Measurements from ENCODE around the gene DNAJC18.

Gene DNAJC18

DNA sequence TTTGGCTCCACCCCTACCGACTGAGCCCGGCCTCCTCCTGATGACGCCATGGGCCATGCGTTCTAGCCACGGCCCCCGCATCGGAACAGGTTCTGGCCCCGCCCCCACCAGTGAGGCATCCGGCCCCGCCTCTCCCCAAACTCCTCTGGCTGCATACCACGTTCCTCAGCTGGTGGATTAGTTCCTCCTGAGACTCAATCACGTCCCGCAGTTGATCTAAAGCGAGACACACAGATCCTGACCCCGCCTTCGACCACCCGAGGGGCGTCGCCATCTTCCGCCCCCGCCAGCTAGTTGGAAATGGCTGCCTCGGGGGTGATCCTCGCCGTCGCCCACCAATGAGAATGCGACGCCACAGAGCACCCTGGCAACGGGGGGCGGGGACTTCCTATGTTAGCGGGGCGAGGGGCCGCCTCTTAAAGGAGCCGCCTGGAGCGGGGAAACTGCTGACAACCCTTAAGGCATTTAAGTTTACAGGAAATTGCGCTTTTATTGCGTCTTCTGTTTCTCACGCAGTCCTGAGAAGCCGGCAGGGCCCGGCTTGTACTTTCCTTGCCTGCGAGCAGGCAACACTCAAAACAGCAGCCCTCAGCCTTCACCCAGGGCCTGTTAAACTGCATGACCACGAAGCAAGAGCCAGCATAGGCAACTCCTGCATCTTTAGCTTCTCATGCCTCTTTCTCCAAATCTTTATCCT lies 35.4 kb downstream of the DNAJC18 start, which contains the start of gene SPATA24:
Gene SPATA24, minus strand, starts transcription at position 303 of the 697 bp plus-strand sequence. Its CDS starts 29 bp downstream, at position 274.
- peak; percentile 96 for DNase-seq (ENCODE audit: low read depth)

DNA sequence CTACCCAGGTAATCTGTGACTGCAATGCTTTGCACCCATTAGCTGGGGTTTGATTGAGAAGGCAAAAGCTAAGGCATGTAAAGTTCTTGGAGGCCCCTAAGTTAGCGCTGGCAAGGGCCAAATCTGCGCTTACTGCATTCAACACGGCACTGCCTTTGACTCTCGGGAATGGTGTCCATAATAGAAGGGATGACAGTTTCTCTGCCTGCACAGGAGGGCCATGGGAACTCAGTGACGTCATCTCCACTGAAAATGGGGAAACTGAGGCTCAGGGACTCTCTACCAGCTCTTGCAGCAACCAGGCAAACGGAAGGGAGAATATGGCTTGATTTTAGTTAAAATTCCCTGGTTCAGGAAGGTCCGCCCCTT lies 35.9 kb downstream of the DNAJC18 start:
- no peak for DNase-seq (ENCODE audit: low read depth)

DNA sequence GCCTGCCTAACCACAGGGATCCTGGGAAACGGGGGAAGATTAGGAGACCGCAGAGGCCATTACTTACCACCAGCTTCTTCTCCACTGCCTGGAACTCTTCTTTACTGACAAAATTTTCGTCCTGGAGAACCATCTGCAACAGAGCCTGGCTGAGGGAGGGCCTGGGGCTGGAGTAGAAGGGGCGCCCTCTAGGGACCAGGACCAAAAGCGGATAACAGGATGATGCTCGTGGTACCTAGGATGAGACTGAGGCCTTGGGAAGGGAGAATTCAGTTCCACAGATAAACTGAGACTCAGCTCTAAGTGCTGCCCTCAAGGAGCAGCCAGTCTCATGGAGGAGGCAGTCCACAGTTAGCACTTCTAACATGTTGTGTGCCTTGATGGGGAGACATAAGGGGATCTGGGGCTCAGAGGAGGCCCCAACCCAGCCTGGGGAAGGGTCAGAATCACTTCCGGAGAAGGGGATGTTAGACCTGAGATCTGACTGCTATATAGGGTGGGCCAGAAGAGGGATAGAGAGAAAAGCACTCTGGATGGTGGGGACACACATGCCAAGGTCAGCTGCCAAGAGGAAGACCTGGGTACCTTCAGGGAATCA lies 36.7 kb downstream of the DNAJC18 start:
- no peak for DNase-seq (ENCODE audit: low read depth)

DNA sequence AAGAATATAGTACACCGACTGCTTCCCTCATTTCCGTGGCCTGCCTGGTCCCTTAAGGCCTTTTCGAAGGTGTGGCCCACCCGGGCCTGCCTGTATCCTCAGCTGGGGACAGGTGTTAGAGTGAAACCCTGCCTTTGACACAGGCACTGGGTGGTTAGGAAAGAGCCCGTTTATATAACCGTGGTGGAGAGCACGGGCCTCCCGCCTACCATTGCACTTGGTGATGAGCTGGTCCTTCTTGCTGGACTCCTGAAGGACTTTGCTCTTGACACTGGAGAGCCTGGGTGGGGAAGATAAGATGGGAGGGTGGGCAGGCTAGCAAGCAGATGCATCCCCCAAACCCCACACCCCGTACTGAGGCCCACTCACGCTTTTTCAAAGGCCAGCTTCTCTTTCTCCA lies 37.8 kb downstream of the DNAJC18 start:
- DNase-seq (ENCODE audit: low read depth), result no peak

DNA sequence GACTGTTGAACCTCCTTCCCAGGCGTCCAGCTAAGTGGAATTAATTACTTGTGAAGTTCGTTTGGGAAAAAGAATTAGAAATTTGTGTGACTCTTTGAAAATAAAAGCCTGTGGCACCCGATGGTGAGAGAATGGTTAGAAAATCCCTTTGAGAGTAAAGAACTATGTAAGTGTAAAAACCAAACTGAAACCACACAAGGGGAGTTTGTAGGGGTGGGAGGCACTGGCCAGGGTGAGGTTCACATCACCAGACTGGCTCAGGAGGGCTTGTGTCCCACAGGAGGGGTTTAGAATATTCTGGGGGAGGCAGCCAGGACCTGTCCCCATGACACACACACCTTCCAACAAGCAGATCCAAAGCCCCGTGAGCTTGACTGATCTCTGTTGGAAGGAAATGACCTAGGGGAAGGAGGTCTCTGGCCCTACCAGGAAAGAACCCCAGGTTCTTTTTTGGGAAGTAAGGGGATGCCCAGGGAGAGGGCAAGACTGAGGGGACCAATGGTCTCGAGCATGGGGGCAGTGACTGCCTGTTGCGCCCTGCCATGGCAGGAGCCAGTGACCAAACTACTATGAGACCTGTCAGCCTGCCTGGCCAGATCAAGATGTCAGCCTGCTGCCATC lies 39.7 kb downstream of the DNAJC18 start:
- DNase-seq (ENCODE audit: low read depth), result no peak

DNA sequence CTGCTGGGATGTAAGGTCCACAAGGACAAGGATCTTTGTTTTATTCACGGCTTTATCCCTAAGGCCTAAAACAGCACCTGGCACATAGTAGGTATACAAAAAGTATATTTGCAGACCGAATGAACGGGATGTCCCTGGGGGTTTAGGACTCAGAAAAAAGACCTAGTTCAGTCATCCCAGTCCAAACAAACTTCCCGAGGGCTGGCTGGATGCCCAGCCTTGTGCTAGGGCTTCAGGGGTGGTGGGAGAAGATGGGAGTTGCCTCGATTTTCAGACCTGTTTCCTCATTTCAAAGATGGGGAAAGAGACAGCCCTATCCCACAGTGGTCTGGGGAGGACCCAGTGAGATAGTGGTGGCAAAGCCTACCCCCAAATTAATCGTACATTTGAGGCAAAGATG lies 41.4 kb downstream of the DNAJC18 start:
- no peak for DNase-seq (ENCODE audit: low read depth)

DNA sequence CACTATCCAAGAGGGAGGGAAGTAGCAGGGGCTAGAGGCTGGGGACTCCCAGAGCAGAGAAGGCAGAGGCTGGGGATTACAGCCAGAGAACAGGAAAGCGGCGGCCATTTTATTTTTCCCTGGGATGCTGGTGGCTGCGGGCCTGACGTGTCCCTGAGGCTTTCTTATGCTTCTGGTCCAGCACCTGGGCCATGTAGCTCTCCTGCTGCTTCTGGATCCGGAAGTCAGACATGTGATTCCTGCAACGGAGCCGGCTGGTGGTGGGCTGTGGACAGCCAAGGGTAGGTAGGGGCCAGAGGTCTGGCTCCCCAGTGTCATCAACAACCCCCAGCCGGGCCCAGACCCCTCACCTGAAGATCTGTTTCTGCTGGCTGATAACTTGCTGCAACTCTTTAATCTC lies 42.6 kb downstream of the DNAJC18 start:
- no peak for DNase-seq (ENCODE audit: low read depth)

DNA sequence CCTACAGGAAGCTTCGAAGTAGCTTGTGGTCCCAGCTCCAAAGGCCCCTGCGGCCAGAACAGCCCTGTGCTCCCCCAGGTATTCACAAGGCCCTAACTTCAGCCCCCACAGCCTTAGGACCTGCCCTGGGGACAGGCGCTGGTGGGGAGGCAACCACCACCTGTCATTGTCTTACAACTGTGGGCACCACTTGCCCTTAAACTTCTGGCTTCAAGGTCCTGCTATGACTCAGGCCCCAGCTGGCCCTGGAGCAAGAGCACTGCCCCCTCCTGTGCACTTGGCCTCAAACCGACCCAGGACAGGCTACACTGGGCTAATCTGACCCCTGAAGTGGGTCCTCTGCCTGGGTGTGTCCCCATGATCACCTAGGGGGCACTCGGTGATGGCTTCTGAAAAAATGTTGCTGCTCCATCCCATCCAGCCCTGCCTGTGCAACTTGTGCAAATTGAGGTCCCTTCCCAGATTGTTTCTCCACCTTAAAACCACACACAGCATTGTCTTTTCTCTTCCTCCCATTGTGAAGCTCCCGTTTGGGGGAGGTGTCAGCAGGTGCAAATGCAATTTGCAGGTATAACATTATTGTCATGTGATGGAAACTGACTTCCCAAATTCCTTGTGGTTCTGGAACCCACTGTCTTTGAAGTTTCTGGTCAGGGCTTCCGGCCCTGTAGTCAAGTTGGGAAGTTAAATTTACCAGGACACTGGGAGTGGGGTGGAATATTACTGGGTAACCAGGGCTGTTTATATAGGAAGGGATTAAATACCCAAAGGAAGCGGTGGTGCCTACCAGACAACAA lies 43.3 kb downstream of the DNAJC18 start:
- DNase-seq (ENCODE audit: low read depth), result no peak

DNA sequence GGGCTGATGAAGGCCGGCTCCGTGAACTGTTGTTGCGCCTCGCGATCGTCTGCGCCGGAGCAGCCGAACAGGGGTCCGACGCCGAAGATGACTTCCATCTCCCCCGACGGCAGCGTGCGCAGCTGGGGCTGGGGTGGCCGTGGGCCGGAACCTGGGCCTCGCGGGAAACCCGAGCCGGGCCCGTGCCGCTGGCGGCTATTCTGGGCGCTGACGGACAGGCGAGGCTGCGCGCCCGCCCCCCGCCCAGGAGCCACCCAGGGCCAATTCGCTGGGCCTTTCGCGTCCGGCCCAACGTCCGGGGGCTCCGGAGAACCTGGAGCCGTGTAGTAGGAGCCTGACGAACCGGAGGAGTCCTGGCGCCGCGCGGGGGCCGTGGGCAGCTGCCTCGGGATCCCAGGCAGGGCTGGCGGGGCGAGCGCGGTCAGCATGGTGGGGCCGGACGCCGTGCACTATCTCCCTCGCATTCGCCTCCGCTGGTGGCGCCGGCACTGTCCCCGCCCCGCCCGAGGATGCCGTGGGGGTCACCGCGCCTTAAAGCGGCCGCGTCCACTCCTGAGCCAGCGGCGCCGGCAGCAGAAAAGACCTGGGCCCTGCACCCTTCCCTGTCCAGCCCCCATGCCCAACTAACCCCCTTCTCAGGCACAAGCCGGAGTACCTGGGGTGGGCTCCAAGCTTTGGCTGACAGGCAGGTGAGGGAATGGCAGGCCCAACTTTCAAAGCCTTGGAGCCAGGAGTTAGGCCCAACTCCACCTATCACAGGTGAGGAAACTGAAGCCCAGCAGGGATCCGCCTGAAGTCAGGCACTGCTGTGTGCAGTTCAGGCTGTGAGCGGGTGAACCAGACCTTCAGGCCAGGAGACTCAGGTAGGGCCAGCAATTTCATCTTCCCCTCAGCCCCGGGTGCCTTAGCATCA lies 44.4 kb downstream of the DNAJC18 start, which contains the start of gene PROB1:
Gene PROB1, minus strand, starts transcription at position 451 of the 913 bp plus-strand sequence. Its CDS starts 23 bp downstream, at position 428.
- DNase-seq (ENCODE audit: low read depth), result no peak

DNA sequence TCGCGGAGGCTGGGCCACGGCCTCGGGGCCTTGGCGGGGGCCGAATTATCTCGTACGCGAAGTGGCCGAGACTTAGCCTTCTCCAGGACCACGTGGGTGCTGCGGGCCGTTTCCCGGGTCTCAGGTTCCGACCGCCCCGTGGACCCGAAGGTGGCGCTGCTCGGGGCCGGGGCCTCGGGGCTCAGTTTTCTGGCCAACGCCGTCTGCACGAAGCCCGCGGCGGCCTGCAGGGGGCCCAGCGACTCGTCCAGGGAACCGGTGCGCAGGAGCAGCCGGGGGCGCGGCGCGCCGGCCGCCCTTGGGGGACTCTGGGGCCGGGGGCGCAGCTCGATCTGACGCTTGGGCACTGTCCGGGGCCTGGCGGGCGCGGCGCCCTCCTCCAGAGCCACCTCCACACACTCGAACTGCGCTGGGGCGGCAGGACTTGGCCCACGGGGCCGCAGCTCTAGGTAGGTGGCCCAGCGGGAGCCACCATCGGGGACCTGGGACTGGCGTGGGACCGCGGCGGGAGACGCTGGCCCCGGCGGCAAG lies 45.1 kb downstream of the DNAJC18 start:
- DNase-seq (ENCODE audit: low read depth), result peak; percentile 38

DNA sequence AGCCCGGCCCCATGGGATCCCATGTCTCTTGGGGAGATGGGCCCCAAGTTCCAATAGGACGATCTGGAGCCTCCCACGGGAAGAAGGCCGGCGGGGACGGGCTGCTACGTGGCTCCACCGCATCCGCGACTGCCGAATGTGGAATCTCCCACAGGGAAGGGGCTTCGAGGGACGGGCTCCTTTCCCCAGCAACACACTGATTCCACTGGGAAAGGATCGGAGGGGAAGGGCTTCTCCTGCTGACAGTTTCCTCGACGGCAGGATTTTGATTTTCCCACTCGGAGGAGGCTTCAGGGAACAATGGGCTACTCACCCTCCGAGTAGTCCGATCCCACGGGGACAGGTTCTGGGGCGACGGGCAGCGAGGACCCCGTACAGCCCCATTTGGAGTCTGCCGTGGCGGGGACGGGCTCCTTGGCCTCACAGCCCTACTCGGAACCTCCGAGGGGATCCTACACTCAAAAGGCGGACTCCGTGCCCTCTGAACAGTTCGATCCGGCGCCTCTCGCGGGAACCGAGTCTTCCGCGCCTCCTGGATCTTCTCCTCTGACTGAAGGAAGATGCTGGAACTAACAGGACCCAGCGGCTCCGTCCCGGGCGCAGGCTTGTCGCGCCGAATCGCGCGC lies 45.7 kb downstream of the DNAJC18 start:
- no peak for DNase-seq (ENCODE audit: low read depth)

DNA sequence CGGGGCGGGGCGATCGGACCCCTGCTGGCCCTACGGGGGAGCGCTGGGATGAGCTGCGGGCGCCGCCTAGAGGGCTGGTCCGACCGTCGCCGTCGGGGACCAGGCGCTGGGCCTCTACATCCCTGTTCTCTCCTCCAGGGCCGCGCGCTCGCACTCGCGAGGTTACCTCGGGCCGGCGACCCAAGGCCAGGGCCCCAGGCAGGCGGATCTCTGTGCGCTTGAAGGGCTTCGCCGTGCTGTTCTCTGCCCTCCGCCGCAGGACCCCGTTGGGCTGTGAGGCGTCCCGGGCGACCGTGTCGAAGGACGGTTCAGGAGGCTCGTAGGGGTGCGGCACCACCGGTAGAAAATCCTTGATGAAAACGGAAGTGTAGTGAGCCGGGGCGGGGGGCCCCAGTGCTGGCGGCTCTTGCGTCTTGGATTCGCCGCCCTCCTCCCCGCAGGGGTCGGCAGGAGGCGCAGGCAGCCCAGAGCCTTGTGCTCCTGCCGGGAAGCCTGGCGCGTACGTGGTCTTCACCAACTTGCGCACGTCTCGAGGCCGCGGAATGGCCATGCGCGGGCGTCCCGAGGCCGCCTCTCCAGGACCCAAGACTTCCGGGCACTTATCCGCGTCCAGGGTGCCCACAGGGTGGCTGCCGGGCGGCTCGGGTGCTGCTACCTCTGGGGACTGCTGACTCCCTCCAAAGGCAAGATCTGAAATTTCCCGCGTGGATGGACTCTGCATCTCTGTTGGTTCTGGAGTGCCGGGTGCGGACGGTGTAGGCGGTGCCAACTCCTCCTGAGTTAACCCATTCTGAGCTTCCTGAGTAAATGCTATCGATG lies 46.4 kb downstream of the DNAJC18 start:
- DNase-seq (ENCODE audit: low read depth), result peak; percentile 60

DNA sequence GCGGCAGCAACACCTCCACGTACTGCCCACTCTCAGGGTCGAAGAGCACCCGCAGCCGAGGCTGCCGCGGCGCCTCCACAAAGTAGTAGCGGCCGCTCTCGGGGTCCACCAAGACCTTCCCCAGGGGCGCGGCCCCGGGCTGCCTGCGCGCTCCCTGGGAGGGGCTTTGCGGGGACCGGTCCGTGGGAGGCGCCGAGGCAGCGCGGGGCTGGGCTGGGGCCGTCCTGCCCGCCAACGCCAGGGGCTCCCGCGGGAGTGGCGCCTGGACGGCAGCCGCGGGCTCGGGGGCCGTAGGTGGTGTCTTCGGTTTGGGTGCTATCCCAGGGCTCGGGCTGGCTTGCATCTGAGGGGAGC lies 47.0 kb downstream of the DNAJC18 start:
- DNase-seq (ENCODE audit: low read depth), result no peak

DNA sequence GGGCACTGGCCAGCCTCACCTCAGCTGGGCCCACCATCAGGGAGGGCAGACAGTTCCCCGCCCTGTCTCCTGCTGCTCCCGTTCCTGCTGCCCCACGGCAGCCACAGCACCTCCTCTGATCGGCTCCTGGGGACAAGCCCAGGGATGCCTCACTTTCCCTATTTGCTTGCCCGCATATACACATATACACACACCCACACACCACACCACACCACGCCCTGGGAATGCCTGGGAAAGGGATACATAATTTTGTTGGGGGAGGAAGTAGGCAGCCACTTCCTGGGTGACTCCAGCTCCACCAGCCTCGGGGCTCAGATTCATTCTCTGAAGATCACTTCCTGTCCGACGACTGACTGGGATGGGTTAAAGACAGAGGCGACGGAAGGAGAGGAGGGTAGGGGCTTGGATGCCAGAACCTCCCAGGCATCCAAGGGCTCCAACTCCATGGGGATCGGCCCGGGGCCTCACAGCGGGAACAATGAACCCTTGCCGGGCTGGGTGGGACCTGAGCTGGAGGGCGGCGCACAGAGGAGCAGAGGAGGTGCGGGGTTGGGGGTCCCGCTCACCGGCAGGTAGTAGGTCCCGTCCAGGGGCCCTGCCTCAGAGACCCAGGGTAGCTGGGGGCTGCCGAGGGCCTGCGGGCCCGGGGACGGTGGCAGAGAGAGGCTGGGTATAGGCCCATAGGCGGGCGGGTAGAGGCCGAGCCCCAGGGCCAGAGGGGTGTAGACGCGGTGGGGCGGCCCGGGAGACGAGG lies 47.6 kb downstream of the DNAJC18 start:
- DNase-seq (ENCODE audit: low read depth), result no peak

DNA sequence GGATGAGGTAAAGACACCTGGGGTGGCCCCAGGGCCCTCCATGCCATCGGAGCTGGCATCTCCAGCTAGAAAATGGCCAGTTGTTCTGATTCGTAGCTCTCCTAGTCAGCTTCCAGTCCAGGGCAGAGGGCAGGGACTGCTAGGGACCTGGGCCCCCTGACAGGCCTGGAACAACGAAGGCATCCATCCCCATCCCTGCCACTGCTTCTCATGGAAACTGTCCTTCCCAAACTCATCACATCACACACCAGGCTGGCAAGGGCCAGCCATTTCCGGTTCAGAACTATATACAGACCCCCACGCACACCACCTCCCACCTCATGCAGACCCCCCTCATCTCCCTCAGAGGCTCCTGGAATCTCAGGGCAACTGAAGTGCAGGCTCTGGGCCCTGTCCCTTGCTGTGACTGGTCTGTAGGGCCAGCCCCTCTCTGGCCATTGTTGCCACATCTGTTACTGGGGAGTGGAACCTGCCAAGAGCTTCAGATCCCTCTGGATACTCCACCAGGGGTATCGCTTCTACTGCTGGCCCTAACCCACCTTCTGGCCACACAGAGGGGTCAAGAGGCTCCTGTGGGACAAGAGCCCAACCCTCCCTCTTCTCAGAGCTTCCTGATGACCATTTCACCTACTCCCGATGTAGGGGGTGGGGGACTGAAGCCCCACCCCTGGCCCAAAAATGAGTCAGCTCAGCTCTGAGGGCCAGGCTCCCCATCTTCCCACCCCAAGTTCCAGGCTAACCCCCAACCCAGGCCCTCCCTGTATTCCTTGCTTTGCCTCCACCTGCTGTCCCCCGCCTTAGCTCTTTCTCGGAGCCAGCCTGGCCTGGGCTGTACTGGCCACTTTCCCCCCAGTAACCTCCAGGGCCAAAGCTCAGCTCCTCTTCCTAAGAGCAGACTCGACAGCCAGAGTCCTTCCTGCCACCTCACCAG lies 48.4 kb downstream of the DNAJC18 start:
- no peak for DNase-seq (ENCODE audit: low read depth)

DNA sequence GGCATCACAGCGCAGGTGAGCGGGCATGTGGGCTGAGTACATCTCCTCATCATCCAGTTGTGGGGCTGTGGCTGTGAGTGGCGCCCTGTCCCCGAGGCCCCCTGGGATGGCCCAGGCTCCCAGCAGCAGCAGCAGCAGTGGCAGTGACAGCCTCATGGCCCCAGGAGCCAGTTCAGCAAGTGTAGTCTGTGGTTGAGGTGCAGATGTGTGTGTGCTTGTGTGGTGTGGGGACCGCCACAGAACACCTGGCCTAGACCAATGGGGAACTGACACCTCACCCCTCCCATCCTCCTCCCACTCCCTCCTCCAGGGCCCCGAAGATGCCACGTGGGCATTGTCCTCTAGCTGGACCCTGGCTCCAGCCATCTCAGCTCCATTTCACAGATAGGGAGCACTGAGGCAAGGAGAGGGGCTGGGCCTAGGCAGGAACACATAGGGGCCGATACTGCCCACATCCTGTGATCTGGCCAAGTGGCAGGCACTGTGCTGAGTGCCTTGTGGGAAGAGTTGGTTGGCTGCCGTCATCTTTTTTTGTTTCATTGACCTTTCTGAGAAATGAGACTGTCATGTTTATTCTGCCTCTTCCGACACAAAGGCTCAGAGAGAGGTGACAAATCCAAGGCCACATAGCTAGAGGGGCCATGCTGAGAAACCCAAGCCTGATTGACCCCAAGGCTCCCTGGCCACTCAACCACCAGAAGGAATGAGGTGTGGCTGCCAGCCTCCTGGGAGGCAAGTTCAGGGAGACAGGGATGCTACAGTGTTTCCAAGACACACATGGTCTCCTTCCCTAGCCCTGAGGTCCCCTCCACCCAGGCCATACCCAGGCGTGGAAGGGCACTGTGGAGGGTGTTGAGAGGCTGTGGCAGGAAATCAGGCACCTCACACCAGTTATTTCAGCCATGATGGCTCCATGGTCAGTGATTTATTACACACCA lies 49.4 kb downstream of the DNAJC18 start, which contains the start of gene MZB1:
Gene MZB1, minus strand, starts transcription at position 213 of the 938 bp plus-strand sequence. Its CDS starts 57 bp downstream, at position 156.
- DNase-seq (ENCODE audit: low read depth), result peak; percentile 12

Measured in T follicular helper cell (primary cell).